SU-DHL-6 (cell line): ENCODE measurements around the gene GNG14.

Source experiments
- H2AFZ ChIP-seq: fragments of 200-600 bp; sonication (generic); 2 replicates; pipeline ENCODE4 v1.6.1; 2014; ENCODE audit warnings: low read depth, mild to moderate bottlenecking, moderate library complexity, mixed read lengths, antibody characterized with exemption, low read length; ENCODE audit not compliant: severe bottlenecking
- H3F3A ChIP-seq: fragments of 200-600 bp; shearing (Covaris generic); 2 replicates; pipeline ENCODE4 v1.6.0; 2016; ENCODE audit warnings: antibody characterized with exemption, mild to moderate bottlenecking; ENCODE audit not compliant: insufficient read depth
- H3K27ac ChIP-seq: fragments of 200-600 bp; sonication (generic); 2 replicates; pipeline ENCODE4 v1.5.1; 2016; ENCODE audit warnings: low read depth, mild to moderate bottlenecking, low read length, moderate library complexity, mixed read lengths
- H3K27me3 ChIP-seq: fragments of 200-600 bp; sonication (generic), shearing (Covaris generic); 2 replicates; pipeline ENCODE4 v1.6.0; 2014; ENCODE audit warnings: mild to moderate bottlenecking, low read length
- H3K36me3 ChIP-seq: fragments of 200-600 bp; sonication (generic); 2 replicates; pipeline ENCODE4 v1.6.1; 2014; ENCODE audit warnings: mild to moderate bottlenecking, low read length, mixed read lengths
- H3K4me2 ChIP-seq: fragments of 300-600, 200-600 bp; shearing (Covaris generic), sonication (generic); 2 replicates; pipeline ENCODE4 v1.6.0; 2014; ENCODE audit warnings: low read length, low read depth, mild to moderate bottlenecking; ENCODE audit not compliant: poor library complexity, severe bottlenecking
- H3K4me3 ChIP-seq: fragments of 200-600 bp; sonication (generic); 2 replicates; pipeline ENCODE4 v1.5.1; 2014; ENCODE audit warnings: antibody characterized with exemption, low read length, mild to moderate bottlenecking, mixed read lengths; ENCODE audit not compliant: insufficient read depth, poor library complexity, severe bottlenecking
- H3K79me2 ChIP-seq: fragments of 200-600 bp; sonication (generic); 2 replicates; pipeline ENCODE4 v1.6.1; 2014; ENCODE audit warnings: mild to moderate bottlenecking, low read length, moderate library complexity; ENCODE audit not compliant: insufficient read depth
- H3K9ac ChIP-seq: fragments of 200-600 bp; sonication (generic); 2 replicates; pipeline ENCODE4 v1.7.0; 2014; ENCODE audit warnings: mild to moderate bottlenecking, low read length
- H3K9me2 ChIP-seq: fragments of 200-600 bp; sonication (generic); replicated peaks from 2 replicates; pipeline ENCODE4 v1.6.1; 2014; ENCODE audit warnings: low read length; ENCODE audit not compliant: insufficient read depth
- H3K9me3 ChIP-seq: fragments of 200-600 bp; sonication (generic); 2 replicates; pipeline ENCODE4 v1.6.1; 2014; ENCODE audit warnings: low read length, mixed read lengths; ENCODE audit not compliant: insufficient read depth
- H4K20me1 ChIP-seq: fragments of 200-600 bp; sonication (generic); 2 replicates; pipeline ENCODE4 v1.6.1; 2014; ENCODE audit warnings: low read depth, mild to moderate bottlenecking, antibody characterized with exemption, low read length, moderate library complexity, mixed read lengths
- EZH2phosphoT487 ChIP-seq: fragments of 200-600 bp; sonication (generic), shearing (Covaris generic); conservative IDR thresholded peaks from 2 replicates; pipeline ENCODE4 v1.6.1; 2018; ENCODE audit warnings: mild to moderate bottlenecking, antibody characterized with exemption, low read length, moderate library complexity, mixed read lengths
- TF ChIP-seq, protein P1 (sequence below): fragments of 200-600 bp; sonication (generic); IDR thresholded peaks from one replicate; pipeline ENCODE4 v1.5.1; 2017; ENCODE audit warnings: antibody characterized with exemption, mild to moderate bottlenecking, low read length, moderate library complexity; ENCODE audit not compliant: insufficient read depth, poor library complexity, severe bottlenecking

The GNG14 gene

DNA sequence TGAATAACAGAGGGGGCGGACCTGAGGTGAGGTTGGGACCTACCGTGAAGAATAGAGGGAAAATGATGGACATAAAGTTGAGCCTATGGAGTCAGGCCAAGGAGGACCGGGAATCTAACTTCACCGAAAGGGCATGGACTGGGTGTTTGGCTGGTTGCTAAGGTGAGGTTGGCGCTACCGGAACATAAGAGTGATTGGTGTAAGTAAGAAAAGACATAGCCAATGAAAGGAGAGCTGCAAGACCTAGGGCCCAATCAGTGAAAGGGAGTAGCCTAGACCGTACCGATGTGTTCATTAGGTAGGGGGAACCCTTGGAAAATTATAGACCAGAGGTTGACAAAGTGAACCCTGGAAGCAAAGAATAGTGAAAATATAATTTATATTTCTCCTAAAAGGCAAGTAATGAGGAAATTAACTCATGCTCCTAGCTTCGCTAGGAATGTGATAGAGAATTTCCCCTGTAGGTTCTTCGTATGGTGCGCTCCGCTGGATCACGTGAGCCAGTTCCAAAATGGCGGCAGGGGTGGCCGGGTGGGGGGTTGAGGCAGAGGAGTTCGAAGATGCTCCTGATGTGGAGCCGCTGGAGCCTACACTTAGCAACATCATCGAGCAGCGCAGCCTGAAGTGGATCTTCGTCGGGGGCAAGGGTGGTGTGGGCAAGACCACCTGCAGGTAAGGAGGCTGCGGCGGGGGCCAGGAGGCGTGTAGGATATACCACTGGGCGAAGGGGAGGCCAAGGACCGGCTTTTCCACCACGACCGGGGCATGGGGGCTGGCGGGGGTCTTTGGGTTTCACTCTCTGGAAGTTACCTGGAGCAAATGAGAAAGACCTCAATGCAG, 49.4 kb downstream of the GNG14 start, which contains the start of gene GET3:
TSS of gene GET3 (plus strand) at position 503 of the 840 bp plus-strand sequence. CDS start at position 512, 9 bp downstream.
- Histone ChIP-seq H4K20me1 (peaks cover 9% of the 10 kb centered on the region; the same call in 1 of the 2 replicates), H2AFZ (peak within 1 kb of the TSS; percentile 95), H3K9me3 (no peaks in the 10 kb centered on the region), H3K27ac (peak within 1 kb of the TSS; percentile 79), H3K36me3 (no peaks in the 10 kb centered on the region), H3K4me3 (peak within 1 kb of the TSS; percentile 86), H3F3A (peaks cover 3% of the 10 kb centered on the region; the same call in 1 of the 2 replicates), H3K27me3 (no peaks in the 10 kb centered on the region), H3K9ac (peak within 1 kb of the TSS; percentile 77), H3K9me2 (no peaks in the 10 kb centered on the region), H3K4me2 (peak within 1 kb of the TSS; percentile 90), H3K79me2 (peaks cover 36% of the 10 kb centered on the region)
- TF ChIP-seq, protein P1, sequence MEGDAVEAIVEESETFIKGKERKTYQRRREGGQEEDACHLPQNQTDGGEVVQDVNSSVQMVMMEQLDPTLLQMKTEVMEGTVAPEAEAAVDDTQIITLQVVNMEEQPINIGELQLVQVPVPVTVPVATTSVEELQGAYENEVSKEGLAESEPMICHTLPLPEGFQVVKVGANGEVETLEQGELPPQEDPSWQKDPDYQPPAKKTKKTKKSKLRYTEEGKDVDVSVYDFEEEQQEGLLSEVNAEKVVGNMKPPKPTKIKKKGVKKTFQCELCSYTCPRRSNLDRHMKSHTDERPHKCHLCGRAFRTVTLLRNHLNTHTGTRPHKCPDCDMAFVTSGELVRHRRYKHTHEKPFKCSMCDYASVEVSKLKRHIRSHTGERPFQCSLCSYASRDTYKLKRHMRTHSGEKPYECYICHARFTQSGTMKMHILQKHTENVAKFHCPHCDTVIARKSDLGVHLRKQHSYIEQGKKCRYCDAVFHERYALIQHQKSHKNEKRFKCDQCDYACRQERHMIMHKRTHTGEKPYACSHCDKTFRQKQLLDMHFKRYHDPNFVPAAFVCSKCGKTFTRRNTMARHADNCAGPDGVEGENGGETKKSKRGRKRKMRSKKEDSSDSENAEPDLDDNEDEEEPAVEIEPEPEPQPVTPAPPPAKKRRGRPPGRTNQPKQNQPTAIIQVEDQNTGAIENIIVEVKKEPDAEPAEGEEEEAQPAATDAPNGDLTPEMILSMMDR, result no peak
- TF ChIP-seq EZH2phosphoT487, result no peak

DNA sequence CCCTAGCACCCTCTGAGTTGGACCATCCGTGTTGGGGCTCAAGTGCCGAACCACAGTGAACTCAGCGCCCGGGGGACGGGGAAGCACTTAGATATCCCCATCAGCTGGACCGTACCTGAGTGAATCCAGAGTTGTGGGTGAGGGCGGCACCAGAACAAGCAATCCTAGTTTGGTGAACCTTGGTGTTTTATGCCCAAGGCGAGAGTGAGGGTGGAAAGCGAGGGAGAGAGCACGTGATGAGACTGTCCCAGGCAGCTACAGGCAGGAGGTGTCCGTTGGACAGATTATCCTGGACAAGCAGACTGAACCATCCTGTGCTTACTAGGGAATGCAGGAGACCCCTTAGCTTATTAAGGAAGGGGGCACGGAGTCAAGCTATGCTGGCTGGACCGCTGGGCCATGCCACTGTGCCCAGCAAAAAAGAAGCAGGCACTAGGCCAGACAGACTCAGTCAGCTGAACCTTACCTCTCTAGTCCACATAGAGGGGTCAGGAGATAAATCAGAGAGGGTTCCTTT, 50.1 kb downstream of the GNG14 start:
- H3F3A ChIP-seq, result peaks cover 3% of the 10 kb centered on the region; the same call in 1 of the 2 replicates
- no peaks in the 10 kb centered on the region for H3K9me2 ChIP-seq
- peak overlapping the region; percentile 77 for H3K9ac ChIP-seq
- peak overlapping the region; percentile 86 for H3K4me3 ChIP-seq
- no peak overlapping the region for H3K27ac ChIP-seq
- H3K79me2 ChIP-seq, result peaks cover 29% of the 10 kb centered on the region
- peaks cover 3% of the 10 kb centered on the region; the same call in 1 of the 2 replicates for H4K20me1 ChIP-seq
- H2AFZ ChIP-seq, result peak overlapping the region; percentile 95
- H3K36me3 ChIP-seq, result no peaks in the 10 kb centered on the region
- TF ChIP-seq EZH2phosphoT487, result no peak
- TF ChIP-seq, protein P1, result no peak
- peak overlapping the region; percentile 90 for H3K4me2 ChIP-seq
- H3K9me3 ChIP-seq, result no peaks in the 10 kb centered on the region
- H3K27me3 ChIP-seq, result no peaks in the 10 kb centered on the region
